Neural crest cell (in vitro differentiated cells): Measurements from ENCODE around the gene LETMD1. TPM values are rescaled to one million over a fixed set of nuclear protein-coding genes. Genes with fewer than 3 reads are reported as not detected.
A peak's percentile ranks its signal among the peaks of the same experiment; 100 is the strongest.

Experiments used
- DNase-seq: peaks from one replicate; pipeline ENCODE4 v3.0.0; 2021; ENCODE audit warnings: low read depth, mixed read lengths, low spot score
- H3K27ac Mint-ChIP-seq: one replicate; pipeline ENCODE4 v1.8.0; 2021; ENCODE audit warnings: mild to moderate bottlenecking, mixed read lengths; ENCODE audit not compliant: unreplicated experiment
- H3K27me3 Mint-ChIP-seq: 2 replicates; pipeline ENCODE4 v1.8.0; 2021; ENCODE audit warnings: low read depth, mild to moderate bottlenecking, mixed read lengths
- H3K36me3 Mint-ChIP-seq: 2 replicates; pipeline ENCODE4 v1.8.0; 2021; ENCODE audit warnings: low read depth, mild to moderate bottlenecking, mixed read lengths
- H3K4me1 Mint-ChIP-seq: 2 replicates; pipeline ENCODE4 v1.8.0; 2021; ENCODE audit warnings: mixed read lengths
- H3K4me3 Mint-ChIP-seq: one replicate; pipeline ENCODE4 v1.8.0; 2021; ENCODE audit warnings: mild to moderate bottlenecking, mixed read lengths
- H3K9me3 Mint-ChIP-seq: 2 replicates; pipeline ENCODE4 v1.8.0; 2021; ENCODE audit warnings: mixed read lengths
- long read RNA-seq: library from polyadenylated mRNA; unstranded; transcript quantifications from one replicate; pipeline ENCODE4 v2.0.0, GENCODE V29; 2020
- total RNA-seq: library from RNA; stranded (reverse); gene quantifications from 2 replicates; pipeline ENCODE4 v1.2.1, GENCODE V29; 2021
- TF ChIP-seq, protein P1 (sequence below): fragments of 200-600 bp; sonication (generic); conservative IDR thresholded peaks from 2 replicates; pipeline ENCODE4 v1.5.0; 2021; ENCODE audit warnings: antibody characterized with exemption, mild to moderate bottlenecking

LETMD1 gene
- total RNA-seq, result 43.2 and 44.5 TPM in 2 replicates
- long read RNA-seq, transcript LETMD1-201 (9 exons, 2,112 nt), result major isoform, 19 of 107 reads
- long read RNA-seq, transcript LETMD1-220 (4 exons, 563 nt), result minor isoform, 6 of 107 reads
- long read RNA-seq, transcript LETMD1-209 (8 exons, 2,001 nt), result minor isoform, 6 of 107 reads
- long read RNA-seq, transcript LETMD1-221 (5 exons, 1,480 nt), result minor isoform, 8 of 107 reads
- long read RNA-seq, partial matches to known transcripts, result 3 of 107 reads
- long read RNA-seq, other reads (novel, unspliced or antisense), result 56 of 107 reads

GRCh38 chr12:51047655-51048540 is at the start of gene LETMD1:
Gene LETMD1 (plus strand): TSS chr12:51048327. CDS start chr12:51048357, 30 bp downstream.
- peak within 1 kb of the TSS; percentile 95 for H3K27ac Mint-ChIP-seq
- H3K4me3 Mint-ChIP-seq, result peak within 1 kb of the TSS; percentile 97
- no peaks in the 10 kb centered on the region for H3K27me3 Mint-ChIP-seq
- peaks cover 32% of the 10 kb centered on the region for H3K4me1 Mint-ChIP-seq
- H3K36me3 Mint-ChIP-seq, result peaks cover 4% of the 10 kb centered on the region
- H3K9me3 Mint-ChIP-seq, result no peaks in the 10 kb centered on the region
- TF ChIP-seq, protein P1, sequence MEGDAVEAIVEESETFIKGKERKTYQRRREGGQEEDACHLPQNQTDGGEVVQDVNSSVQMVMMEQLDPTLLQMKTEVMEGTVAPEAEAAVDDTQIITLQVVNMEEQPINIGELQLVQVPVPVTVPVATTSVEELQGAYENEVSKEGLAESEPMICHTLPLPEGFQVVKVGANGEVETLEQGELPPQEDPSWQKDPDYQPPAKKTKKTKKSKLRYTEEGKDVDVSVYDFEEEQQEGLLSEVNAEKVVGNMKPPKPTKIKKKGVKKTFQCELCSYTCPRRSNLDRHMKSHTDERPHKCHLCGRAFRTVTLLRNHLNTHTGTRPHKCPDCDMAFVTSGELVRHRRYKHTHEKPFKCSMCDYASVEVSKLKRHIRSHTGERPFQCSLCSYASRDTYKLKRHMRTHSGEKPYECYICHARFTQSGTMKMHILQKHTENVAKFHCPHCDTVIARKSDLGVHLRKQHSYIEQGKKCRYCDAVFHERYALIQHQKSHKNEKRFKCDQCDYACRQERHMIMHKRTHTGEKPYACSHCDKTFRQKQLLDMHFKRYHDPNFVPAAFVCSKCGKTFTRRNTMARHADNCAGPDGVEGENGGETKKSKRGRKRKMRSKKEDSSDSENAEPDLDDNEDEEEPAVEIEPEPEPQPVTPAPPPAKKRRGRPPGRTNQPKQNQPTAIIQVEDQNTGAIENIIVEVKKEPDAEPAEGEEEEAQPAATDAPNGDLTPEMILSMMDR, result peak; percentile 91
- DNase-seq, result peak; percentile 88

- peaks cover 18% of the 10 kb centered on the region for H3K36me3 Mint-ChIP-seq
- no peaks in the 10 kb centered on the region for H3K9me3 Mint-ChIP-seq
- H3K4me3 Mint-ChIP-seq, result no peak overlapping the region
- H3K27me3 Mint-ChIP-seq, result no peaks in the 10 kb centered on the region
- no peak for DNase-seq
- H3K4me1 Mint-ChIP-seq, result peaks cover 4% of the 10 kb centered on the region
- TF ChIP-seq, protein P1, result no peak
- peak overlapping the region; percentile 46 for H3K27ac Mint-ChIP-seq
Measured at GRCh38 chr12:50999093-50999492, 49.0 kb upstream of the LETMD1 start.

DNA sequence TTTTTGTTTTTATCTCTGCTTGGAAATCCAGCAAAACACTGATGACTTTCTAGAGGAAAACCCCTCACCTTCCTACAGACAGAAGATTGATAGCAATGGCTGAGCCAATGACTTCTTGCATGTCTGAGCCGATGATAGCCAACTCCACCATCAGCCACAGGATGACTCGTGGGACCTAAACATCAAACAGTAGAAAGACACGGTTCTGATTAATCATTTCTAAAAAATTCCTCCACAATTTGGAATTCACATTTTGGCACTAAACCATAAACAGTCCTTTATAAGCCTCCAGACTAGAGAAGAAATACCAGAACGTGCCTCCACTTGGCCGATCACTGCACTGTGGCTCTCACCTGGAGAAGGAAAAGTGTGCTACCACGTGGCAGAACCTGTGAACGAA is 47.9 kb upstream of the LETMD1 start:
- no peak overlapping the region for H3K27ac Mint-ChIP-seq
- H3K36me3 Mint-ChIP-seq, result peaks cover 15% of the 10 kb centered on the region
- H3K9me3 Mint-ChIP-seq, result no peaks in the 10 kb centered on the region
- no peak overlapping the region for H3K4me3 Mint-ChIP-seq
- TF ChIP-seq, protein P1, result no peak
- no peaks in the 10 kb centered on the region for H3K27me3 Mint-ChIP-seq
- DNase-seq, result no peak
- peaks cover 15% of the 10 kb centered on the region for H3K4me1 Mint-ChIP-seq

DNA sequence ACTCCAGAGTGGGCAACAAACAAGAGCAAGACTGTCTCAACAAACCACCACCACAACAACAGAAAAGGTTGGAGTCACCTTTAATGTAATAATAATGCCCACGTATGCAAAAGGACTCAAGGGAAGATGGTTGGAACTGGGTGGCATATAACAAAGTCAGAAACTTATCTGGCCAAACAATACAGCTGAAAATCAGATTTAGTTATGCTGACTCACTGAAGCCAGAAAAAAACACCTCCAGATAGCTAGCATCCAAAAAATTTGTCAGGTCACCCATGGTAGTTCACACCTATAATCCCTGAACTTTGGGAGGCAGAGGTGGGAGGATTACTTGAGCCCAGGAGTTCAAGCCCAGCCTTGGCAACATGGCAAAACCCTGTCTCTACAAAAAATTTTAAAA is 46.3 kb upstream of the LETMD1 start:
- Mint-ChIP-seq H3K9me3 (no peaks in the 10 kb centered on the region), H3K4me3 (no peak overlapping the region)

GRCh38 chr12:51004504-51004903 is 43.6 kb upstream of the LETMD1 start:
- H3K9me3 Mint-ChIP-seq, result no peaks in the 10 kb centered on the region
- TF ChIP-seq, protein P1, result no peak
- no peak overlapping the region for H3K4me3 Mint-ChIP-seq
- no peak for DNase-seq
- no peak overlapping the region for H3K27ac Mint-ChIP-seq
- peaks cover 17% of the 10 kb centered on the region for H3K36me3 Mint-ChIP-seq
- H3K4me1 Mint-ChIP-seq, result peaks cover 28% of the 10 kb centered on the region
- no peaks in the 10 kb centered on the region for H3K27me3 Mint-ChIP-seq

More for the DNA sequence above, 46.3 kb upstream of the LETMD1 start:
- no peaks in the 10 kb centered on the region for H3K27me3 Mint-ChIP-seq
- TF ChIP-seq, protein P1, result no peak
- H3K27ac Mint-ChIP-seq, result no peak overlapping the region
- H3K4me1 Mint-ChIP-seq, result peaks cover 19% of the 10 kb centered on the region
- DNase-seq, result no peak
- H3K36me3 Mint-ChIP-seq, result peaks cover 15% of the 10 kb centered on the region
